Stimulated activated CD4-positive, alpha-beta T cell treated with anti-CD3 and anti-CD28 coated beads, Interleukin-12 subunit alpha, Interleukin-12 subunit beta, amount 100 ng/mL, for 48 hours (primary cell): ENCODE data around the gene NOD2.

Experiments used
- DNase-seq, 3 donors: peaks; one replicate each; pipeline ENCODE4 v3.0.0-alpha.2; 2020; ENCODE audit warnings: low read depth in 2 of 3, low spot score in 1 of 3

The NOD2 gene

DNA sequence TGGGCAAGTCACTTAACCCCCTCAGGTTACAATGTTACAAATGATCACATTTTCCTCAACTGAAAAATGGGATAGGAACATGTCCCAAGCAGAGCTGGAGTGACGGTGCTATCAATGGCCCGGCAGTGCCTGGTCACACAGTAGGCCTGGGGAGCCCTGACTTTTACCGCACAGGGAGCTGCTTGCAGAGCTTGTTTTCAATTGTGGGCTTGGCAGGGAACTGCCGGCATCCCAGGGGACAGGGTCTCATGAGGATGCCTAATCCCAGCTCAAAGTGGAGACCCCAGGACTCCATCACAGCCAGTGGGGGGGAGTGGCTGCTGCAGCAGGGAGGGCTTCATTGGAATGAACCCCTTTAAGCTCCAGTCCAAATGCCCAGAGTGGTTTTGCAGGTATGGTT is 23.7 kb upstream of the NOD2 start:
- DNase-seq: no peak

DNA sequence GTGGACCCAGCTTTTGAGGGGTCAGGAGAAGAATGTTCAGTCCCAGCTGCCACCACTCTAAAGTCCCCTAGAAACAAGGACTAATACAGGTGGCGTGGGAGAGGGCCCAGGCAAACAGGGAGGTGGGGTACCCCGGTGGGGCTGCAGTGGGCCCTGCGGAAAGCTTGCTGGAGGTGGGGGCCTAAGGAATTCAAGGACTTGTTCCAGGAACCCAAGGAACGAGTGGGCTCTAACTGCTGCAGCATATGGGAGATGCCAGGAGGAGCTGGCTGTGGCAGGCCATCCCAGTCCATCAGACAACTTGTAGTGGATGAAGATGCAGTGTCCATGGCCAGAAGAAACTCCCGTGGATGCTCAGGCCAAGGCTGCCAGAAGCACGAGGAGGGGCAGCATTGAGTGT is 22.9 kb upstream of the NOD2 start:
- no peak for DNase-seq

DNA sequence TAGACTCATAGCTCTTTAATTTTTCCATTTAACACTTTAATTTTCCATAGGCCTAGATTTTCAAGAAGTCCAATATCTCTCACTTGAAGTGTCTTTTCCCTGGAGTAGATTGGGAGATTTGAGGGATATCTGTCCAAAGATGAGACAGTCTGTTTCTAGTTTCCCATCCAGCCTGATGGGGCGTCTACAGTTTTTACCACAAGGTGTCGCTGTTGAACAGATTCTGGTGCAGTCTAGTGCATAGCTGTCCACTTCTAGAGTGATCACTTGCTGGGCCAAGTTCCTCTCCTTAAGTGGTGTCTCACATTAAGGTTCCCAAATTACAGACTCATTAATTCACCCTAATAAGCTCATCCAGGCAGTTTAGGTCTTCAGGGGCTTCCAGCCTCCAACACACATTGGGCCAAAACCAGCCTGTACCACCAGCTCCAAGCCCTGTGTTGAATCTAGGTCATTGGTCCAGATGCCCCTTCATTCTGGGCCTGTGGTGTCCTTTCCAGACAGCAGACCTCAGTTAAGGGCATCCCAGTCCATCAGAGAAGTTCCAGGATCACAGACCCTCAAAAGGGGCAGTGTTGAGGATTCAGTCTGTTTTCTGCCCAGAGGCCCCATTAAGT is 21.7 kb upstream of the NOD2 start:
- DNase-seq: peak in 2 of 3 donors; percentile 54 to 80

DNA sequence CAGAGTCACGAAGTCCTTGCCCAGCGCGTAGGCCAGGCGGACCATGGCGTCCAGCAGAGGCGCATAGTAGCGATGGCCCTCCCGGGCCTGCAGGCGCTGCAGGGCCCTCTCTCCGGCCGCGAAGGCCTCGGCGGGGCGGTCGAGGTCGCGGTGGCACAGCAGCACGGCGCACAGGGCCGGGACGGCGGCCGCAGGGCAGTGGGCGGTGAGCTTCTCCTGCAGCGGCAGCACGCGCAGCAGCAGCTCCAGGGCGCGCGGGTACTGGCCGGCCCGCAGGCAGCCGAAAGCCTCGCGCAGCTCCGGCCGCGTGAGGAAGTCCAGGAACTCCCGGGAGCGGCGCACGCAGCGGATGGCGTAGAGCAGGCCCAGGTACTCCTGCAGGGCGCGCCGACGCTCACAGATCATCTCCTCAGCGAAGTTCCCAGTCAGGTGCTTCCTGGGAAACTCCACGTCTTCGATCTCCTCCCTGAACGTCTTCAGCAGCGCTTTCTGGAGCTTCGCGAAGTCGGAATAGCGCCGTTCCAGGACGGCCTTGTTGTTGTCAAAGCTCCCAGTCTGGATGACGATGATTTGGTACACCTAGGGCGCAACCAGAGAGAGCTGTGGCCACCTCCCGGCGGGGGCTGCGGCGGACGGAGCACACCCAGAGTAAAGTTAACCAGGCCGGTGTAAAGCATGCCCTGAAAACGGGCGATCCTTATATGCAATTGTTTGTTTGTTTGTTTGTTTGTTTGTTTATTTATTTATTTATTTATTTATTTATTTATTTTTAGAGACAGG is 19.7 kb upstream of the NOD2 start:
- DNase-seq: no peak

DNA sequence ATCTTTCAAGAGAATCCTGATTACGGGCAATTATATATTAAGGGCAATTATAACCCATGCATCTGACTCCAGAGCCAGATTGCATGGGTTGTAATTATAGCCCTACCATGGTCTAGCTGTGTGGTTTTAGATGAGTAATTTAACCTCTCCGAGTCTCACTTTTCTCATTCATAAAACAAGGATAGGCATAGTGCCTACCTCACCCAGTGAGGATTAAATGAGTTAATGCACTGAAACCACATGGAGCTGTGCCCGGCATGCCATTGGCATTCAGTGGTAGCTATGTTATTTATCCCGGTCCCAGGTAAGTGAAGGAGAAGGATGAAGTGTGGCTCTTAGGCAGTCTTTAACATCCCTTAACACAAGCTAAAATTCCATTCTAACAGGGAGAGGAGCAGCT is 18.6 kb upstream of the NOD2 start:
- no peak for DNase-seq

DNA sequence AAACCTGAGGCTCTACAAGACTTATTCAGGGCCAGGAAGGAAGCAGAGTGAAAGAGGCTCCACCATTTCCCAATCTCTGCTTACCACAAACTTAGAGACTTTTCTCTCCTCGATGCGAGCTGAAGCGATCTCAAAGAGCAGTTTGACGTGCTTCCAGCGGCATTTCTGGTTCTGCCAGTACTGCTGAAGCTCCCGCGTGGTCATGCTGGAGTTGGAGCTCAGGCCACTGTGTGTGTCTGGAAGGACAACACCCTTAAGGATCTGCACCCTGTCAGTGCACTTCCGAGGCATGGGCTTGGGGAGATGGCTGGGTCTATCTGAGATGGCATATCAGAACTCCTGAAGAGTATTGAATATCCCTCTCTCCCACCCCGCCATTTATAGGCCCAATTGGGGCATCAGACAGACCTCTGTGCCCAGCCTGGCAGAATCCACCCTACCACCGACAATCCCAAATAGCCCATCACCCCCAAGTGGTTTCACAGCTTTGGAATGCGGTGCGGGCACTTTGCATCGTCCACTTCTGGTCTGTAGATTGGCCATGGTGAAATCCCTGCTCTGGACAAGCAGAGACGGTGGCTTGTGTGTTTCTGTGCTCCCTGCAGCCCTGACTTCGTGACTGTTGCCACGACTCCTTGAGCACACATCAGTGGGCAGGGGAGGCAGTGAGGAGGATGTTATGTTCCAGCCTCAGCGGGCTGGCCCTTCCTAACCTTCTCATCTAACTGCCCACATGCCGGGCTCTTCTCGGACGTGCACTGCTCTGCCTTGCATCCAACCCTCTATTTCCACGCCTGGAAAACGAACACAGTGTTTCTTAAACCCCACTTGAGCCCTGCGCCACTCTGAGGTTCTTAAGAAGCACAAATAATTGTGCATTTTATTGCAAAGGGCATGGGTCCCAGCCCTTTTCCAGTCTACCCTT is 17.5 kb upstream of the NOD2 start:
- DNase-seq: no peak

DNA sequence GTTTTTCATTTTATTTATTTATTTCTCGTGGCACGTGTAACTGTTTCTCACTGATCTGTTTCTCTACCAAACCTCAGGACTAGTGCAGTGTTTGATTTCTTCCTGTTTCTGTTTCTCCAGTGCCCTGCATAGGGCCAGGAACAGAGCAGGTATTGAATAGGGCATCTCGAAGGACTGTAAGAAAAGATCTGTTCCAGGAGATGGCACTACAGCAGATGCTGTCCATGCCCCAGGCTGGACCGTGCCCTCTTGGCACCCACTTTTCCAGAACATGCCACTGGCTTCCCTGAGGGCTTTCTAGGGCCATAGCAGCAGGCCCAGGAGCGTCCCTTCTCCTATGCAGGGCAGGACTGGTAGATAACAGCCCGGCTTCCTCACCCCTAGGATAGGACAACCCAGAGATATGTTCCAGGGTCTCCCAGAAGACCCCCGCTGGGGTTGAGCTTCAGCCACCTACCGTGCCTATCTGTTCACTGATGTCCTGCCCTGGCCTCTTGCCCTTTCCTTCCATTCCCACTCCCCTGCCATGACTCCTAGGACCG is 16.7 kb upstream of the NOD2 start:
- DNase-seq: no peak

DNA sequence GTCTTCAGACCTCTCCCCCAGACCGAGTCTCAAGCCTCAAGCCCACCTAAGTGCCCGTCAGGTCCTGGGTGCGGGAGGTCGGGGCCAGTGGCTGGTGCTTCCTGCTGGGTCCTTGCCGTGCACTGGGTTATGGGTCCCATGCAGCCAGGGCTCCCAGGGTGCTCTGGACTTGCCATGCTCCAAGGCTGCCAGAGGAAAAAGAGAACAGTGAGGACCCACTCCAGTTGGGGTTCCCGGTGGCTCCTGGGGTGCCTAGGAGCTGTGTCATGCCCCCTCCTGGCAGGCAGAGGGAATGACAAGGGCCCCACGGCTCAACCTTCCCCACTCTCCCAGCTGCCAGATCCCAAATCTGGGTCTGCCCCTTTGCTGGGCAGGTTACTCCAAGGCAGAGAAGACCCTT is 16.1 kb upstream of the NOD2 start:
- DNase-seq: no peak

DNA sequence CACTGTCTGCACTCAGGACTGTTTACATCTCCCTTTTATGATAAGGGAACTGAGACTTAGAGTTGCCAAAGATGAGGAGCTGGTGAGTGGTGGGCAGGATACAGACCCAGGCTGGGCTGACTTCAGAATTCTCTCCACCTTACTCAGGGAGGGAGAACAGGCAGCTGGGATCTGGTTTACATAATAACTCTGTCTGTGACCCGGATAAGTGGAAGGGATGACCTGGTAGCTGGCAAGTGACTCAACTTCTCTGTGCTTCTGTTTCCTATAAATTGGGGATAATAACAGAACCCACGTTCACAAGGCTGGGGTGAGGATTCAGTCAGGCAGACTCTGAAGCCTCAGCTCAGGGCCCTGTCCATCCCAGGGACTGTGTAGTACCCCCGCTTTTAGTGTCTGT is 14.9 kb upstream of the NOD2 start:
- no peak for DNase-seq

DNA sequence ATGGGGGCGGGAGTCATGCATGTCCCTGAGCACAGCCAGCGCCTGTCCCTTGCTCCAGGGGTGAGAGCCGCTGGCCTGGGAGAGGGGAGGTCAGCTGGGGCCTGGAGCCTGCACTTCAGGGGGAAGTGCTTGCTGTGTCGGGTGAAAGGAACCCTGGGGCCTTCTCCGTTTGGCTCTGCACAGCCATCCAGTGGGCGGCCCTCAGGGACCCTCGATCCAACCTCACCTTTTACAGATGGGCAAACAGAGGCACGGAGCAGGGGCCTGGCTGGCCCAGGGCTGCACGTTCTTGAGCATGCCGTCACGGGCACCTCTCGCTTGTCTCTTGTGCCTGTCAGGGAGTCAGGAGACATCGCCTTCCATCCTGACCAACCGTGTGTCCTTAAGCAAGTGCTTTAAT is 14.1 kb upstream of the NOD2 start:
- DNase-seq: no peak

DNA sequence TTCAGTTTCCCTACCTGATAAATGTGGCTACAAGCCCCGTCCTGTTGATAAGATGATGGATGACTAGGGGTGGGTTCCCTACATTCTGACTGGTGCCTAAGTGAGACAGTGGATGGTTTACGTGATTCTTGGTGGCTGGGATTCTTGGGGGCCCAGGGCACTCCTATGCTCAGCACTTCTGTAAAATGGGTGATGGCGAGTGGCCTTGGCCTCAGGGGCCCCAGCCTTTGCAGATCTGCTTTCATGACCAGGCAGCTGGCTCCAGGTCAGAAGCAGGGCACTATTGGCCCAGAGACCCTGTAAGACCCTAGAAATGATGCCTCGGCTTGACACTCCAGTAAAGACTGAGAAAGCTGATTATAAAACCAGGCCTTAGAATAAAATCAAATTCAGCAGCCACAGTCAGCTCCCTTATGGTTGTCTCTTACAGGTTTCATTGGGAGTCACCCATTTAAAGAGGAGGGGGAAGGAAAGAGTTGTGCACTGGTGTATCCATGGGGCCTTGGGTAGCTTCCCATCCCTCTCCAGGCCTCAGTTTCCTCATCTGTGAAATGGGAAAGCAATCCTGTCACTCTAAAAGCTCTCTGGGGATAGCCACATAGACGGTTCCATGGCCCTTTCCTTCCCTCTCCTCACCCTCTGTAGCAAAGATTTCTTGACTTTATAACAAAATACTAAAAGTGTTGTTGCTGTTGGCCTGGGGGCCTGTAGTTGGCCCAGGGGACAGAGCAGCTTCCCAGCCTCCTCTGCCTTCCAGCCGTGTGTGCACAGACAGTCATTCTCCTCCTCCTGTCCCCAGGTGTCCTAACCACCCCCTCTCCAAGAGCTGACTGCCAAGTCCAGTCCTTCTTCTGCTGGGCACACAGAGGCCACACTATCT is 13.5 kb upstream of the NOD2 start:
- DNase-seq: no peak

DNA sequence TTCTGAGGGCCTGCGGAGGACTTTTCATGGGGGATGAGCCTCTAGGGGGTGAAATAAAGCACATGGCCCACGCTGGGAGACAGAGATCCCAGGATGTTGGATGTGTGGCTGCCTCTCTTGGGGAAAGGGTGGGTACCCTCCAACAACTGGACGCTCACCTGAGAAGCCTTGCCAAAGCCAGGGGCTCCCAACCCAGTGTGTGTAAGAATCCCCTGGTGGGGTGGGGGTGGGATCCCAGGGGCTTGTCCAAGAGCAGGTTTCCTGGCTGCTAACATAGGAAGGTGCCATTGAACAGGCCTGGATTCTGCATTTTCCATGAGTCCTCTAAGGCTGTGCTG is 12.9 kb upstream of the NOD2 start:
- no peak for DNase-seq

DNA sequence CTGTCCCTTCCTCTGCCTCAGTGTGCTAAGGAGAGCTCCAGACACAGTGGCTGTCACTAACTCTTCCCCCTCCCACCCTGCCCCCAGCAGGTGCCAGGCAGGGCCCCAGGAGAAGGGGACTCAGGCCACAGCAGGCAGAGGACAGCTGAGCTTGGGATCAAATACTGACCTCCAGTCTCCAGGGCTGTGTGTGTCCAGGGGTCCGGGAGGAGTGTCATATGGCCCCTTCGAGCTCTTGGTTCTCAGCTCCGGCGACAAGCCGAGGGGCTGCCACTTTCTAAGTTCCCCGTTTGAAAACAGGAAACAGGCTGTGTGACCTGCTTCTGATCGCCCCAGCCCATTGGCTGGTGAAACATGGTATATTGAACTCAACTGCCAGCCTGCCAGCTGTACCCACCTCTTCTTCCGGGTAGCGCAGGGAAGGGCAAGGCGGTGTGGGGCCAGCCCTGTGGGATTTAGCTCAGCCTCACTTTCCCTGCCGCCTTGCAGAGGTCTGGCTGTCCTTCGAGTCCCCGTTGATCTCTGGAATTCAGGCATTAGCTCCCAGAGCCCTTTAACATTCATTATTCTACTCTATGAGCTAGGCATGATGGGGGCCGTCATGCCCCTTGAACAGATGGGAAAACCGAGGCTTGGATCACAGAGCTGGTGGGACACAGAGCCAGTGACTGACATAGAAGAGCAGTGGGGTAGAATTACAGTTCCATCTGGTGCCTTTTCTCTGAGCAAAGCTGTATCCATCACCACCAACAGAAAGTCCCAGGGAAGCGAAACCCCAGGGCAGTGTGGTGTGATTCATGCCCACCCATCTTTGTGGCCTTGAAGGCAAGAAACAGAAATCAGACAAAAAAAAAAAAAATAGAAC is 12.2 kb upstream of the NOD2 start, which contains the start of gene SNX20:
Gene SNX20, minus strand, starts transcription at position 292 of the 865 bp plus-strand sequence. CDS start 3,786 bp downstream, outside the sequence.
- peak in 1 of 3 donors; percentile 47 for DNase-seq

DNA sequence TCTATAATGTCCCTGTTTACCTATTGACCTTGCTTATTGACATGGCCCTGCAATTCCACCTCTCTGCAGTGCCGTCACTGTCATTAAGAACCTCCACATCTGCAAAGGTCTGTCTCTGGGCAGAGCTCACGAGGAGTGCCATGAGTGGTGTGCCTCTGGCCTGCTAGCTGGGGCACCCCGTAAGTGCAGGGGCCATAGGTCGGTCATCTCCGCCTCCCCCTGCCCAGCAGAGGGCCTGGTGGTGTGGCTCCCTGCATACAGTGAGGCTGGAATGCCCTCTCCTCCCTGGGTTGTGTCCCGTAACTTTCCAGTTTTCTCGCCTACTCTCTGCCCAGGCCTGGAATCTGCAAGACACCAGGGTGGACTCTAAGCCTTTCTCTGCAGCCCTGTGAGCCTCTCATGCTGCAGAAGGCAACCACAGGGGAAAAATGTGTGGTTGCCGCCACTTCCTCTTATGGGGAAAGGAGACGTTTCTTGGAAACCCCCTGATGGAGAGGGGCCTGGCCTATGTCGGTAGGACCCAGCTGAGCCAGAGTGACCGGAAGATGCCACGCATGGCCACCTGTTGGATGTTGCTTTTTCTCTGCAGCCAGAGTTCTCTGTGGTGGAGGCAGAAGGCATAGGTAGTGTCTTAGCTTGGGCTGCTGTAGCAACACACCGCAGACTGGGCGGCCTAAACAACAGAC is 9.6 kb upstream of the NOD2 start:
- DNase-seq: peak in 1 of 3 donors; percentile 48

DNA sequence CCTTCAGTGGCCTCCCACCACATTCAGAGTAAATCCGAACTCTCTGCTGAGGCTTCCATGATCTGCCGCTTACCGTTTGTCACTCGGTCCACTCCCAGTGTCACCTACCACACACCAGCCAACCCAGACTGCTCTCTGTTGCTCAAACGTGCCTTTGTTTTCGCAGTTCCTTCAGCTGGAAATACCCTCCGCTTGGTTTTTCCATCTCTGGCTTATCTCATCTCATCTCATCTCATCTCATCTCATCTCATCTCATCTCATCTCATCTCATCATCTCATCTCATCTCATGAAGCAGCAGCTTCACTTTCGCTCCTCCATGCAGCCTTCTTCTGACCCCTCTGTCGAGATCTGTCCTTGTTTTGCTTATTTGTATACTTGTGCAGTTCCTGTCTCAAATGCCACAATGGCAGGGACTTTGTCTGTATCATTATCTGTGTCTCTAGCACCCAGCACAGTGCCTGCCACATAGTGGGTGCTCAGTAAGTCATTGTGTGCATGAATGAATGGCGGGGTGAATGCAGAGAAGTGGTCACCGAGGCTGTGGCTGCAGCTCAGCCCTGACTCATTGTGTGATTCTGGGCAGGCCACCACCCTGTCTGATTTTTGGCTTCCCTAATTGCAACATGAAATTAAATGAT is 8.5 kb upstream of the NOD2 start:
- DNase-seq: peak in 1 of 3 donors; percentile 38

DNA sequence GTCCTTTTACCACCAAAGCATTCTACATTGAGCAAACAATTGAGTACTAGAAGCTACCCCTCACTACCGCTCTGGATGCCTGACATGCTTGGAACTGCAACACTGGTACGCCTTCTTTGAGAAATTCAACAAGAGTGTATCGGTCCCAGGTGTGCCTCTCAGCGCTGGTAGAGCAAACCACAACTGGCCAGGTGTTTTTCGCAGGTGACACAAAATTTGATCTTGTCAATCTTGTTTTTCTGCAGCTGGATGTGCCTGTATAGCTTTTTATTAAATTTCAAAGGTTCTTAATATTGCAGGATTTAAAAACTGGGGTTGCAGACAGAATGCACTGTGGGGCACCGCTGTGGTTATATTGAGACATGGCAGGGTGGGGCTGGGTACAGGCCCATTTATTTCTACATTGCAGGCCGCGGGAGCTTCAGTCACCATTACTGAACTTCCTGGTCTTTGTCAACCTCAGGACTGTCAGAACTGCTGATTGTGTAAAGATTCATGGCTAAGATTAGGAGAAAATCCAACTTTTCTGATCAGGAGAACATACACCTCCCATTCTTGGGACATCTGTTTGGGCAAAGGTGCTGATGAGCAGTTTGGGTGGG is 7.8 kb upstream of the NOD2 start:
- no peak for DNase-seq

DNA sequence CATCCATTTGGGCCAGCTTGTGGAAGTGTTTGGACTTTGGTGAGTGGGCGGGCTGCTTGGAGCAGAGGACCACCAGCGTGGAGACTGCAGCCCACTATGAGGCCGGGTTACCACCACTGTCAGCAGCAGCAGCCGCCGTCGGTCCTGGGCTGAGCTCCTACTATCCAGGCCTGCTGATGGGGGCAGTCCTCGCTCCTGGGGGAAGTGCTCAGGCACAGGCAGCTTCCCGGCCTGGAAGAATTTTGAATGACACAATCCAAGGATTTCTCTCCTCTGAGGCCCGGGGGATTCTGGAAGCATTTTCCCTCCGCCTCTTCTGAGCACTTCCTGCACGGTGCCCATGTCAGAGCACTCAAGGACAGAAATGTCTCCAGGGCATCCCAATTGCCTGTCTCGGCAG is 5.3 kb upstream of the NOD2 start:
- no peak for DNase-seq

DNA sequence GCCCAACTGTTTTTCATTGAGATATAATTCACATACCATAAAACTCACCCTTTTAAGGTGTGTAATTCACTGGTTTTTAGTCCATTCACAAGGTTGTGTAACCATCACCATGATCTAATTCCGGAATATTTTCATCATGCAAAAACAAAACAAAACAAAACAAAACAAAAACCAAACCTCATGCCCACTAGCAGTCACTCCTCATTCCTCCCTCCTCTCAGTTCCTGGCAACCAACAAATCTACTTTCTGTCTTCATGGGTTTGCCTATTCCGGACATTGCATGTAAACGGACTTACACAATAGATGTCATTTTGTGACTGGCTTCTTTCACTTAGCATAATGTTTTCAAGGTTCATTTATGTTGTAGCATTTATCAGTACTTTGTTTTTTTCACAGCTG is 4.5 kb upstream of the NOD2 start:
- DNase-seq: no peak
